ENCODE results near the gene SMIM35.
"Not testable (repeated sequence)": the region's sequence is repeated elsewhere in the genome, so short reads cannot be mapped to it uniquely, and the experiment has no call there.

The SMIM35 gene

DNA sequence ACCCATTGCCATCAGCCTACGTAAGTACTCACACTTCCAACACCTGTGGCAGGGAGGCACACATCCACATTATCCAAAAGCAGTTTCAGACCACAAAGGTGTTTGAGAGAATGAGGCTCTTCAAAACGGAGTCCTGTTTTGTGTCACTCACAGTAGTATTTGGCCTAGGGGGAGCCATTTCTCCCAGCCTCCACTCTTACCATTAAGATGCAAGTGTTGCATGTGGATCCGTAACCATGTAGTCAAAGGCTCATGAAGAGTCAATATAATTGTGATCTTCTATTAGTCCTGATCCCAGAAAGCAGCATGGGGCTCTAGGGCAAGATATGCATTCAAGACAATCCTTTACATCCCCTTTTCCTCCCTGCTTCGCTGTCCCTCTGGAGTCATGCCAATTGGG, 59.1 kb downstream of the SMIM35 start:
- no peak for DNase-seq

DNA sequence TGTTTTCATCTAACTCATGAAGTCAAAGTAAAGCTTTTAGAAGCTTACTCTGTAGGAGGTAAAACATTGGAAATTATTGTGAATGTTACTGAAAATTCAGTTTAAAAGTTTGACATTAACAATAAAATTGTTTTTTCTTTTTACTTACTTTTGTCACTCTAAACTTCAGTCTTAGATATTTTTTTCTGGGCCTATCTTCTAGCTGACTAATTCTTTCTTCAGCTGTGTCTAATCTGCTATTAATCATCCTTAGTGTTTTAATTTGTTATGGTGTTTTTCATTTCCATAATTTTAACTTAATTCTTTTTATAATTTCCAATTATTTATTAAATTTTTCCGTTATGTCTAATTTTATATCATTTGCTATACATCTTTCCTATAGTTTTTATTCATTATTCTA, 65.6 kb downstream of the SMIM35 start:
- DNase-seq = no peak

DNA sequence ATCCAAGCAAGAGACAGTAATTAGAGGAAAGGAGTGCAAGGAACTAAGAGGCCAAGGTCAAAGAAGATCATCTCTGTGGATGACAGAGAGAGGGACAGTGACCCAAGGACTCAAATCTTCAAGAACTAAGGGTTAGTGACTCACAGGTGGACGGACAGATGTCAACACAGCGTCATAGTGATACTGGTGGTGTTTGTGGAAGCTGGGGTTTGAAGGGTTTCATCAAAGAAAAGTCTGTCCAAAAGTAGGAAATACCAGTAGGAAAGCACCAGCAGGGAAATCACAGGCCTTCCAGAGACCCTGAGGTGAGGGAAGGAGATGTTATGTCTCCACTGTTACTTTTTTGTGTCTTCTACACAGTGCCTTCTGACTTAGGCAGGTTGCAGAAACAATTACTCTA, 68.4 kb downstream of the SMIM35 start:
- DNase-seq = no peak

DNA sequence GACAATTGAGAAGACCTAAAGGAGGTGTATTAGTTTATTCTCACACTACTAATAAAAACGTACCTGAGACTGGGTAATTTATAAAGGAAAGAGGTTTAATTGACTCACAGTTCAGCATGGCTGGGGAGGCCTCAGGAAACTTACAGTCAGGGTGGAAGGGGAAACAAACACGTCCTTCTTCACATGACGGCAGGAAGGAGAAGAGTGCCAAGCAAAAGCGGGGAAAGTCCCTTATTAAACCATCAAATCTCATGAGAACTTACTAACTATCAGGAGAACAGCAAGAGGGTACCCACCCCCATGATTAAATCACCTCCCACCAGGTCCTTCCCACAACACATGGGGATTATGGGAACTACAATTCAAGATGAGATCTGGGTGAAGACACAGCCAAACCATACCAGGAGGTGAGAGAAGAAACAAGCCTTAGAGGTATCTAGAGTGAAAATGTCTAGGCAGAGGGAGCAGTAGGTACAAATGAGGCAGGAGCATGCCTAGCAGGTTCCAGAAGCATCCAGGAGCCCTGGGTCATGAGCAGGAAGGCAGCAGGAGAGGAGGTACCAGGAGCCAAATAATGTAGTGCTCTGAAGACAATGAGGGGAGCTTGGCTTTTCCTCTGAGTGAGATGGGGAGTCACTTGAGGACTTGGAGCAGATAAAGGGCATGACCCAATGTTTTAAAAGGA, 69.0 kb downstream of the SMIM35 start:
- DNase-seq = no peak

GRCh38 chr11:118017111-118017510, 69.7 kb downstream of the SMIM35 start:
- no peak for DNase-seq

- DNase-seq = no peak
These were observed 70.7 kb downstream of the SMIM35 start for GRCh38 chr11:118016104-118016503.

GRCh38 chr11:118015385-118015841, 71.3 kb downstream of the SMIM35 start:
- no peak for DNase-seq

DNA sequence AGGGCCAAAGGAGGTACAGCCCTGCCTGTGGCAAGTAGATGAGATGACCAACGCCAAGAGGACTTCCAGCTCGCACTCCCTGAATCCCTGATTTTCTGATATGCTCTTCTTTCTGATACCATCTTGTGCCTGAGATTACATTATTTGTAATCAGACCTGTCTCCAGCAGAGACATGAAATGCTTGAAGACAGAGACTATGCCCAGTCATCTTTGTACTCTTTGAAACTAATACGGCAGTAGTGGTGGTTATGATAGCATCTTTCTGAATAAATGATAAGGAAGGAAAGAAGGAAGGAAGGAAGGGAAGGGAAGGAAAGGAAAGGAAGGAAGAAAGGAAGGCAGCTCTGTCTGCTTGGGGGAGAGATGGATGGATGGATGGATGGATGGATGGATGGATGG, 72.7 kb downstream of the SMIM35 start:
- DNase-seq = no peak

- DNase-seq = peak in 1 of 14 donors; percentile 22
These were observed 74.6 kb downstream of the SMIM35 start for GRCh38 chr11:118012083-118012669.

GRCh38 chr11:118010738-118011461, 75.9 kb downstream of the SMIM35 start:
- DNase-seq = peak in 6 of 14 donors; percentile 36 to 67 (median 48)

DNA sequence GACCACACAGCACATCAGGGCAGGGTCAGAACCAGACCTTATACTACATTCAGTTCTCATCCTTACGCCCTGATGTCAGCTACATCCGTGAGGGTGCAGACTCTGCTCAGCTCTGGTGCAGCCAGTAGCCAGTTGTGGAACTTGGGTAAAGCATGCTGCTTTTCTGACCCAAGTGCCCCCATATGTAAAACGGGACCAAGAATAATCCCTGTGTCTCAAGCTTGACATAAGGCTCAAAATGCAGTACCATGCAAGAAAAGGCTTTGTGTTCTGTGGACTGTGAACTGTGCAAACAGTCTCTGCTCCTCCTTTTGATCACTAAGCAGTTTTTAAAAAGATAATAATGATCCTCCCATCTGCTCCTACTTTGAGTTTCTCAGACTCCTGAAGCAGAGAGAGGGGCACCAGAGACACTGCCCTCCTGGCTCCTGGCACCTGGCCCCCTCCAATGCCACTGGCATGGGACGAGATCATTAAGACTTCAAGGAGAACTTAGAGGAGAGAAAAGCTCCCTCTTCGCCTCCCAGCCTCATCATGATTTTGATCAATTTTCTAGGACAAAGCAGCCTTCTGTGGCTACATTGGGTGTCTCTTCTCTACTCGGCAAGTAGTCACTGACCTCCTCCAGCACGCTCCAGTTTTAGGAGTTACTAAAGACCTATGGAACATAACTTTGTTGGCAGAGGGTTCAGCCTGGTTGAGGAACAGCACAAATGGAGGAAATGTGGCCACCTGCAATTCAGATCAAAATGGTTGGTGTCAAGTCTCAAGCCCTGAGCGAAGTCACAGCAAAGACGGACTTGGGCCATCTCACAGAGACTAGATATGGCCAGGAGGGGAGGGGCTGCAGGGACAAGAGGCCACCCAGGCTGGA, 76.7 kb downstream of the SMIM35 start:
- DNase-seq = no peak

- no peak for DNase-seq
These were observed 78.4 kb downstream of the SMIM35 start for GRCh38 chr11:118008271-118008911.

DNA sequence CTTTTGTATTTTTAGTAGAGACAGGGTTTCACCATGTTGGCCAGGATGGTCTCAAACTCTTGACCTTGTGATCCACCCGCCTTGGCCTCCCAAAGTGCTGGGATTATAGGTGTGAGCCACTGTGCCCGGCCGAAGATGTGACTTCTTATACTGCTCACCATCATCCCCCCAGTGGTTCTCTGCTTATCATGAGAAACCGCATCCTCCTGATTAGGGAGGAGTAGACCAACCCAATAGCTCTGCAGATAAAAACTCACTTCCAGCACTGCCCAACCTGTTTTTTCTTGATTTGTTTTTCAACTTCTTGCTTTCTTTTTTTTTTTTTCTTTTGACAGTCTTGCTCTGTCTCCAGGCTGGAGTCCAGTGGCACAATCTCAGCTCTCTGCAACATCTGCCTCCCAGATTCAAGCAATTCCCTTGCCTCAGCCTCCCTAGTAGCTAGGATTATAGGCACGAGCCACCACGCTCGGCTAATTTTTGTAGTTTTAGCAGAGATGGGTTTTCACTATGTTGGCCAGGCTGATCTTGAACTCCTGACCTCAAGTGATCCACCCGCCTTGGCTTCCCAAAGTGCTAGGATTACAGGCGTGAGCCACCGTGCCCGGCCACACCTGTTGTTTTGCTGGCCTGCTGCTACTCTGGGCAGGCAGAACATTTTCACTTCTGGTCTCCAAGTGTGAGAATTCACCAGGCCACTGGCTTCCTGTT, 79.0 kb downstream of the SMIM35 start:
- DNase-seq = not testable (repeated sequence)

GRCh38 chr11:118007040-118007439, 79.7 kb downstream of the SMIM35 start:
- no peak for DNase-seq

GRCh38 chr11:118006153-118006534, 80.6 kb downstream of the SMIM35 start:
- DNase-seq = no peak

DNA sequence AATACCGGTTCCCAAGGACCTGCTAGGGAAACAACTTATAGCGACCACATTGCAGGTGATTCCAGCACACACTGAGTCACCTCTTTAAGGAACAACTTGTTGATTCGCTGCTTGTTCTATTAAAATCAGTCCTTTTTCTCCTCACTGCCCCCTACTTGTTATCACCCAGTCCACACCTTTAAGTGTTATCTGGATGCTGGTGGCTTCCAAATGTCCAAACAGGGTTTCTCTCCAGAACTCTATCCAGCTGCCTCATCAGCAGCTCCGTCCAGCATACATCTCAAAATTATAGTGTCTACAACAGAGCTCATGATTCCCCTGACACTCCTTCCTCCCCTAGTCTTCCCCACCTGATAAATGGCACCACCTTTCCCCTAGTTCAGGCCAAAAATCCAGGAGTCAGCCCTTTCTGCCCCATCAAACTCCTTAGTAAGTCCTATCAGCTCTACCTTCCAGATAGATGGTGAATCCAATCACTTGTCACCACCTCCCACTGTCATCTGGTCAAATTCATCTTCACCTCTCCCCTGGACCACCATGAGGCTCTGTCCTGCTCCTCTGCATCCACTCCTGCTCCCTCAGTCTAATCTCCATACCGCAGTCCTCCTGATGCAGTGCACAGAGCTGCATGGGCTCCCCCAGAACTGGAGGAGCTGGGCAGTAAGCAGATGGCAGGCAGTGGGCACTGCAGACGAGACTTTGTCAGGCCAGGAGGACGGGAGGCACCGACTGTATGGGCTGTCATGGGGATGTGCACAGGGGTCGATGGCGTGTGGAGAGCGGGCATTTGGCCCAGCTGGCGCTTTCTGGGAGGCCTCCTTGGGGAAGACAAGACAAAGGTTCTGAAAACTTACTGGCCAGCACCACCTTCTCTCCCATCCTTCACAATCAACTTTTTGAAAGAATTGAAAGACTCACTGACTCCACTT, 81.3 kb downstream of the SMIM35 start:
- DNase-seq = no peak

GRCh38 chr11:118004543-118005223, 82.1 kb downstream of the SMIM35 start:
- no peak for DNase-seq

DNA sequence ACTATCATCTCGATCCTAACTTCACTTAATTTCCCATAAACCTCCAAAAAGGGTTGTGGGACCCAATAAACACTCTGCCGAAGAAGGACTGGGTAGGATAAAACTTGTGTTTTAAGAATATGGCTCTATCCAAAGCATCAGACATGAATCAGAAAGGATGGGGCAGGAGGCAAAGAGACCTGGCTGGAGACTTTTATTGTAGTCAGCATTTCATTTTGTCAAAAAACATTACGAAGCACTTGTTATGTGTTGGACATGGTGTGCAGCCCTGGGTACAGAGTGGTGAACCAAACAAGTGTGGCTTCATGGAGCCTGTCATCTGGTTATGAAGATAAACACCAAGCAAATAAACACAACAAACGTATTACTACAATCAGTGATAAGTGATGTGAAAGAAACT, 83.3 kb downstream of the SMIM35 start:
- no peak for DNase-seq

- DNase-seq = no peak
These were observed 84.0 kb downstream of the SMIM35 start for GRCh38 chr11:118002541-118003423.

Measured in C1 segment of cervical spinal cord (tissue), 14 donors.